Measurements from ENCODE around the gene CDX1. TPM values are rescaled to one million over a fixed set of nuclear protein-coding genes. Genes with fewer than 3 reads are reported as not detected.

Gene CDX1
- total RNA-seq, 4 donors from 2014 or later = 0.26 to 0.76 TPM; not detected in 2

DNA sequence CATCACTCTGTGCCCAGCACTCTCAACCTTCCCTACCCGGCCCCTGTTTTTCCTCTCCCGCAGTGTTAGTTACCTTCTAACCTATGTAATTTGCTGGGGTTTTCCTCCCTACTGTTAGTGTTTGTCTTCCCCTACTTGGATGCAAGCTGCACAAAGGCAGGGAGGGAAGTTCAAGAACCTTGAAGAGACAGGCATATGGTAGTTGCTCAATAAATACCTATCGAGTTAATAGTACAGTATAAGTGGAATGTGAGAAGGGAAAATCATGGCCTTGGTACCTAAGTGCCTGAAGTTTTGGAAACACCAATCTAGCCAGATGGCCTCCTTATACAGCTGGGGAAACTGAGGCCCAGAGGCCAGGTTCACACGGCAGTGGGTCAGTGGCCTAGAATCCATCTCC, 35.1 kb upstream of the CDX1 start:
- peaks cover 28% of the 10 kb centered on the region for H3K4me1 ChIP-seq
- no peak for DNase-seq (ENCODE audit: low spot score in 2 of 2)
- no peaks in the 10 kb centered on the region for H3K27me3 ChIP-seq
- WGBS = 92% methylated on average over 4 of the region's 4 CpGs
- TF ChIP-seq POLR2A (IDR thresholded peaks at IDR 0.05) = no peak
- no peak for TF ChIP-seq EP300 (IDR thresholded peaks at IDR 0.05)
- TF ChIP-seq, protein P1, sequence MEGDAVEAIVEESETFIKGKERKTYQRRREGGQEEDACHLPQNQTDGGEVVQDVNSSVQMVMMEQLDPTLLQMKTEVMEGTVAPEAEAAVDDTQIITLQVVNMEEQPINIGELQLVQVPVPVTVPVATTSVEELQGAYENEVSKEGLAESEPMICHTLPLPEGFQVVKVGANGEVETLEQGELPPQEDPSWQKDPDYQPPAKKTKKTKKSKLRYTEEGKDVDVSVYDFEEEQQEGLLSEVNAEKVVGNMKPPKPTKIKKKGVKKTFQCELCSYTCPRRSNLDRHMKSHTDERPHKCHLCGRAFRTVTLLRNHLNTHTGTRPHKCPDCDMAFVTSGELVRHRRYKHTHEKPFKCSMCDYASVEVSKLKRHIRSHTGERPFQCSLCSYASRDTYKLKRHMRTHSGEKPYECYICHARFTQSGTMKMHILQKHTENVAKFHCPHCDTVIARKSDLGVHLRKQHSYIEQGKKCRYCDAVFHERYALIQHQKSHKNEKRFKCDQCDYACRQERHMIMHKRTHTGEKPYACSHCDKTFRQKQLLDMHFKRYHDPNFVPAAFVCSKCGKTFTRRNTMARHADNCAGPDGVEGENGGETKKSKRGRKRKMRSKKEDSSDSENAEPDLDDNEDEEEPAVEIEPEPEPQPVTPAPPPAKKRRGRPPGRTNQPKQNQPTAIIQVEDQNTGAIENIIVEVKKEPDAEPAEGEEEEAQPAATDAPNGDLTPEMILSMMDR (IDR thresholded peaks at IDR 0.05) = no peak
- no peak for TF ChIP-seq POLR2AphosphoS5 (IDR thresholded peaks at IDR 0.05)
- no peak overlapping the region for H3K27ac ChIP-seq
- no peaks in the 10 kb centered on the region for H3K9me3 ChIP-seq
- peaks cover 11% of the 10 kb centered on the region for H3K36me3 ChIP-seq
- no peak overlapping the region for H3K4me3 ChIP-seq

DNA sequence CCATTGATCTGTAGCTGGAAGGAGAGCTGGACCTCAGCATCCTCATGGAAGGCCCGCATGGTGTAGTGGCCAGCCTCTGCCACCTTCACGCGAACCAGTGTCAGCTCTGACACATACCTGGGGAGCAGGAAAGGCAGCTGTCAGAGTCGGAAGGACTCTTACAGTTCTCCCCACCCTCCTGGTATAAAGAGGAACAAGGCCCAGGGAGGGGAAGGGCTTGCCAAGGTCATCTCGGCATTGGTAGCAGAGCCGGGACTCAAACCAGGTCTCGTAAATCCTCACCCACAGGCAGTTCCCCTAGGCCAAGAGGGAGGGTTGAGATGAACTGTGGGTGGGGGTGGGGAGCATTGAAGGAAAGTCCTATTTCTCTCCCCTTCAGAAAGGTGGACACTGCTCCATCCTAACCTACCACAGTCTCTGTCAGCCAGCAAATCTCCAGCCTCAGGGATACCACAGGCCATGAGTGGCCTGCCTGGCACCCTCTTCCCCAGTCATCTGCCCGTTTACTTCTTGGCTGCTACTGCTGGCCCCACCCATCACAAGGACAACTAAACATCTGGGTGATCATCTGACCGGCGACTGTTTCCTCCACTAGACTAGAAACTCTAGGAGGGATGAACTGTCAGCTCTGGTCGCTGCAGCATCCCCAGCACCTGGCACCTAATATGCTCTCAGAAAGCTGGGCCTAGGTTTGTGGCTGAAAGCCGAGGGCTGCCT, 34.4 kb upstream of the CDX1 start:
- Histone ChIP-seq H3K9me3 (no peaks in the 10 kb centered on the region), H3K27me3 (no peaks in the 10 kb centered on the region), H3K36me3 (peaks cover 11% of the 10 kb centered on the region), H3K4me3 (no peak overlapping the region), H3K4me1 (peaks cover 34% of the 10 kb centered on the region), H3K27ac (peak overlapping the region; percentile 10)
- DNase-seq (ENCODE audit: low spot score in 2 of 2) = no peak
- WGBS = 54% methylated on average over 11 of the region's 12 CpGs
- no peak for TF ChIP-seq EP300 (IDR thresholded peaks at IDR 0.05)
- TF ChIP-seq POLR2A (IDR thresholded peaks at IDR 0.05) = no peak
- TF ChIP-seq POLR2AphosphoS5 (IDR thresholded peaks at IDR 0.05) = no peak
- TF ChIP-seq, protein P1 (IDR thresholded peaks at IDR 0.05) = no peak

DNA sequence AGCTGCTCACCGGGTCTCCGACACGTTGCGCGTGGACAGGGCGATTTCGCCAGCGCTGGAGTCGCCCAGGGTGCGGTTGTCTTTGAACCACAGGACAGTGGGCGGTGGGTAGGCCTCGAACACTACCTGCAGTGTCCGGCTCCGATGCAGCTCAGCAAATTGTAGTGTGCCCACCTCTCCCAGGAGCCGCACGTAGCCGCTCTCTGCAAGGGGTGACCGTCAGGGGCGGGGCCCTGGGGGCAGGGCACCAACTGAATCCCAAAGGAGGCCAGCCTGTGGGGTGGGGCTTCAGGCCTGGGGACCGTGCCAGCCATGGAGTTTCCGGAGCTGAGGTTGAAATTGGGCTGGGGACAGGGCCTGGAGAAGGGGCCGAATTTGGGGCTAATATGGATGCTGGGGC, 33.8 kb upstream of the CDX1 start:
- peaks cover 10% of the 10 kb centered on the region for H3K36me3 ChIP-seq
- no peaks in the 10 kb centered on the region for H3K9me3 ChIP-seq
- no peaks in the 10 kb centered on the region for H3K27me3 ChIP-seq
- H3K4me3 ChIP-seq = no peak overlapping the region
- 85% methylated on average over 17 of the region's 22 CpGs for WGBS
- TF ChIP-seq POLR2AphosphoS5 (IDR thresholded peaks at IDR 0.05) (no peak), EP300 (IDR thresholded peaks at IDR 0.05) (no peak), POLR2A (IDR thresholded peaks at IDR 0.05) (no peak)
- TF ChIP-seq, protein P1 (IDR thresholded peaks at IDR 0.05) = no peak
- DNase-seq (ENCODE audit: low spot score in 2 of 2) = no peak
- H3K27ac ChIP-seq = no peak overlapping the region
- H3K4me1 ChIP-seq = peaks cover 40% of the 10 kb centered on the region

DNA sequence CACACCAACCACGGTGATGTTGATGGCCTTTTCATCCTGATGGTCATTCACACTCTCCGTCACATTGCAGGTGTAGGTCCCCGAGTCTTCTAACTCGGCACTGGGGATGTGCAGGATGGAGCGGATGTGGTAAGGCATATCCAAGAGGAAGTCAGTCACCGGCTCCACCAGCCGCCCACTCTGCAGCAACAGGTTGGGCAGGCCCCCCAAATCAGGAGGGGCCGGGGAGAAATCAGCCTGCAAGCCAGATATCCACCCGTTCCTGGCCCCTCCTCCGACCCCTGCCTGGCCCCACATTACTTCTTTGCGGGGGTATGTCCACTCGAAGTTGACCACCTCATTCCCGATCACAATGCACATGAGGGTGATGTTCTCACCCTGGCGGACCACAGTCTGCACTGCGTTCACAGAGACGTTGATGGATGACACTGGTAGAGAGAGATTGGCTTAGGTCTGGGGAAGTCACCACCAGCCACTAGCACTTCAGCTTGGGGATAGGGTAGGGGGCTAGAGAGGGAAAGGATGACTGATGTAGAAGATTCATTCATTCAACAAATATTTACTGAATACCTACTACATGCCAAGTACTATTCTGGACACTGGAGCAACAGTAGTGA, 32.9 kb upstream of the CDX1 start:
- 64% methylated on average over 12 of the region's 16 CpGs for WGBS
- TF ChIP-seq EP300 (IDR thresholded peaks at IDR 0.05) (no peak), POLR2AphosphoS5 (IDR thresholded peaks at IDR 0.05) (no peak), POLR2A (IDR thresholded peaks at IDR 0.05) (no peak)
- TF ChIP-seq, protein P1 (IDR thresholded peaks at IDR 0.05) = no peak

DNA sequence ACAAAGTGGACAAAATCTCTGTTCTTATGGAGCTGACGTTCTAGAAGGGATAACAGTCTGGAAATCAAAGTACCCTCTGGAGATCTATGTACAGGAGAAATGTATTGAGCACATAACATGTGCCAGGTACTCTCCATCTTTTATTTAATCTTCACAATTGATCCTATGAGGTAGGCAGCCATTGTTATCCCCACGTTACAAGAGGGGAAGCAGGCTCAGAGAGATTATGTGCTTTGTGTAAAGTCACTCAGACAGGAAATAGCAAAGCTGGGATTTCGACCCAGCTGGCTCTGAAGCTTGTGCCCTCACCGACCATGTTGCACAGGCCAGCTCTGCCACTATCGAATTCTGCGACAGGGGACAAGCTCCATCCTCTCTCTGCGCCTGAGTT, 32.4 kb upstream of the CDX1 start:
- no peak overlapping the region for H3K27ac ChIP-seq
- no peaks in the 10 kb centered on the region for H3K36me3 ChIP-seq
- TF ChIP-seq POLR2AphosphoS5 (IDR thresholded peaks at IDR 0.05) (no peak), POLR2A (IDR thresholded peaks at IDR 0.05) (no peak), EP300 (IDR thresholded peaks at IDR 0.05) (no peak)
- TF ChIP-seq, protein P1 (IDR thresholded peaks at IDR 0.05) = no peak
- peaks cover 54% of the 10 kb centered on the region for H3K4me1 ChIP-seq
- H3K27me3 ChIP-seq = no peaks in the 10 kb centered on the region
- 63% methylated on average over 7 of the region's 7 CpGs for WGBS
- DNase-seq (ENCODE audit: low spot score in 2 of 2) = no peak
- no peak overlapping the region for H3K4me3 ChIP-seq
- no peaks in the 10 kb centered on the region for H3K9me3 ChIP-seq

More for the DNA sequence above, 32.9 kb upstream of the CDX1 start:
- Histone ChIP-seq H3K4me1 (peaks cover 49% of the 10 kb centered on the region), H3K36me3 (peaks cover 4% of the 10 kb centered on the region), H3K4me3 (no peak overlapping the region), H3K27me3 (no peaks in the 10 kb centered on the region), H3K9me3 (no peaks in the 10 kb centered on the region), H3K27ac (no peak overlapping the region)
- no peak for DNase-seq (ENCODE audit: low spot score in 2 of 2)
